ENCODE data around the gene SAMD14. TPM values are rescaled to one million over a fixed set of nuclear protein-coding genes. Genes with fewer than 3 reads are reported as not detected.
A peak's percentile ranks its signal among the peaks of the same experiment; 100 is the strongest.

Gene SAMD14
- total RNA-seq, 1 donor from 2014 or later, result 8.7 TPM

- H3K36me3 ChIP-seq, result no peaks in the 10 kb centered on the region
- peaks cover 21% of the 10 kb centered on the region for H3K4me1 Mint-ChIP-seq
- H4K20me1 ChIP-seq (ENCODE audit: low read depth), result no peaks in the 10 kb centered on the region
- TF ChIP-seq CTCF (IDR thresholded peaks at IDR 0.05) (peak; percentile 87), EZH2phosphoT487 (IDR thresholded peaks at IDR 0.05) (no peak)
- H3K4me1 ChIP-seq, result no peaks in the 10 kb centered on the region
- H3K9me3 Mint-ChIP-seq, result no peaks in the 10 kb centered on the region
- H3K36me3 Mint-ChIP-seq, result no peaks in the 10 kb centered on the region
- H3K9ac ChIP-seq, result no peak overlapping the region
- peaks cover 4% of the 10 kb centered on the region for H3F3A ChIP-seq (ENCODE audit: low read depth)
- no peaks in the 10 kb centered on the region for H3K9me3 ChIP-seq (ENCODE audit: low read depth)
- no peak overlapping the region for H3K4me2 ChIP-seq
- peak; percentile 87 for DNase-seq (ENCODE audit: low spot score)
- H3K79me2 ChIP-seq (ENCODE audit: low read depth), result no peaks in the 10 kb centered on the region
- no peak overlapping the region for H3K4me3 ChIP-seq
- H3K27me3 Mint-ChIP-seq (ENCODE audit: insufficient read depth, low read depth), result peaks cover 17% of the 10 kb centered on the region
- no peak overlapping the region for H3K4me3 Mint-ChIP-seq
- H3K27ac Mint-ChIP-seq, result no peak overlapping the region
- no peak overlapping the region for H2AFZ ChIP-seq (replicated peaks)
- no peak overlapping the region for H3K27ac ChIP-seq
- H3K27me3 ChIP-seq, result no peaks in the 10 kb centered on the region
Measured at GRCh38 chr17:50169121-50169764, 39.3 kb upstream of the SAMD14 start.

GRCh38 chr17:50168319-50168718, 38.4 kb upstream of the SAMD14 start:
- no peak overlapping the region for H3K27ac Mint-ChIP-seq
- H3K27me3 Mint-ChIP-seq (ENCODE audit: insufficient read depth, low read depth), result peaks cover 22% of the 10 kb centered on the region
- no peaks in the 10 kb centered on the region for H3K36me3 Mint-ChIP-seq
- H3K4me3 ChIP-seq, result no peak overlapping the region
- no peaks in the 10 kb centered on the region for H3K36me3 ChIP-seq
- no peaks in the 10 kb centered on the region for H3K27me3 ChIP-seq
- H3K9me3 Mint-ChIP-seq, result no peaks in the 10 kb centered on the region
- TF ChIP-seq EZH2 (IDR thresholded peaks at IDR 0.05), result no peak
- no peak for TF ChIP-seq CTCF (IDR thresholded peaks at IDR 0.05)
- TF ChIP-seq EZH2phosphoT487 (IDR thresholded peaks at IDR 0.05), result no peak
- no peak overlapping the region for H3K4me2 ChIP-seq
- no peaks in the 10 kb centered on the region for H3K4me1 ChIP-seq
- no peaks in the 10 kb centered on the region for H3K79me2 ChIP-seq (ENCODE audit: low read depth)
- H2AFZ ChIP-seq (replicated peaks), result no peak overlapping the region
- H3K27ac ChIP-seq, result no peak overlapping the region
- peak overlapping the region; percentile 75 for H3K4me3 Mint-ChIP-seq
- peaks cover 4% of the 10 kb centered on the region for H3F3A ChIP-seq (ENCODE audit: low read depth)
- DNase-seq (ENCODE audit: low spot score), result no peak
- no peak overlapping the region for H3K9ac ChIP-seq
- no peaks in the 10 kb centered on the region for H4K20me1 ChIP-seq (ENCODE audit: low read depth)
- no peaks in the 10 kb centered on the region for H3K9me3 ChIP-seq (ENCODE audit: low read depth)
- H3K4me1 Mint-ChIP-seq, result peaks cover 19% of the 10 kb centered on the region

- Mint-ChIP-seq H3K27me3 (ENCODE audit: insufficient read depth, low read depth) (peaks cover 22% of the 10 kb centered on the region), H3K9me3 (no peaks in the 10 kb centered on the region), H3K27ac (no peak overlapping the region), H3K36me3 (no peaks in the 10 kb centered on the region), H3K4me3 (no peak overlapping the region), H3K4me1 (peaks cover 13% of the 10 kb centered on the region)
- H3K4me3 ChIP-seq, result no peak overlapping the region
- no peak overlapping the region for H3K4me2 ChIP-seq
- DNase-seq (ENCODE audit: low spot score), result no peak
- H3K4me1 ChIP-seq, result peaks cover under 1% of the 10 kb centered on the region
- peaks cover 4% of the 10 kb centered on the region for H3F3A ChIP-seq (ENCODE audit: low read depth)
- H3K79me2 ChIP-seq (ENCODE audit: low read depth), result no peaks in the 10 kb centered on the region
- no peak overlapping the region for H2AFZ ChIP-seq (replicated peaks)
- H3K9me3 ChIP-seq (ENCODE audit: low read depth), result no peaks in the 10 kb centered on the region
- H4K20me1 ChIP-seq (ENCODE audit: low read depth), result no peaks in the 10 kb centered on the region
- peaks cover 3% of the 10 kb centered on the region for H3K27me3 ChIP-seq
- no peak overlapping the region for H3K27ac ChIP-seq
- H3K9ac ChIP-seq, result no peak overlapping the region
- no peaks in the 10 kb centered on the region for H3K36me3 ChIP-seq
- TF ChIP-seq CTCF (IDR thresholded peaks at IDR 0.05), result no peak
- no peak for TF ChIP-seq EZH2phosphoT487 (IDR thresholded peaks at IDR 0.05)
- no peak for TF ChIP-seq EZH2 (IDR thresholded peaks at IDR 0.05)
Measured at GRCh38 chr17:50167371-50167770, 37.4 kb upstream of the SAMD14 start.
